ENCODE measurements around the gene GSAP. TPM values are rescaled to one million over a fixed set of nuclear protein-coding genes. Genes with fewer than 3 reads are reported as not detected.

The GSAP gene
- polyA plus RNA-seq, 1 donor from 2014 or later: 0.21 TPM

DNA sequence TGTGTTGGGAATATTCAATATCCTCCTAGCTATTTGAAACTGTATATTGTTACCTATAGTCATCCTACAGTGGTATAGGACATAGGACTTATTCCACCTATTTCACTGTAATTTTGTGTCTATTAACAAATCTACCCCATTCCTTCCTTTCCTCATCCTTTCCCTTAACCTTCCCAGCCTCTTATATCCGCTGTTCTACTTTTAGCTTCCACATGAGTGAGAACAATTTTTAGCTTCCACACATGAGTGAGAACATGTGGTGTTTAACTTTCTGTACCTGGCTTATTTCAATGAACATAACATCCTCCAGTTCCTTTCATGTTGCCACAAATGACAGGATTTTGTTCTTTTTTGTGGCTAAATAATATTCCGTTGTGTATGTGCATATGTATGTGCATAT, 120.6 kb downstream of the GSAP start:
- Histone ChIP-seq H3K4me3 (ENCODE audit: low read length) (no peak overlapping the region), H2AFZ (ENCODE audit: low read depth, low read length) (no peak overlapping the region), H3F3A (ENCODE audit: insufficient read depth, low read length, poor library complexity, severe bottlenecking) (no peaks in the 10 kb centered on the region), H3K79me2 (replicated peaks; ENCODE audit: insufficient read depth, low read length) (no peaks in the 10 kb centered on the region), H3K27ac (ENCODE audit: low read length) (no peak overlapping the region), H4K20me1 (ENCODE audit: insufficient read depth) (no peaks in the 10 kb centered on the region), H3K27me3 (ENCODE audit: insufficient read depth, low read depth, low read length) (no peaks in the 10 kb centered on the region), H3K9me2 (ENCODE audit: insufficient read depth, low read length) (no peaks in the 10 kb centered on the region), H3K36me3 (ENCODE audit: insufficient read depth, low read length) (no peaks in the 10 kb centered on the region), H3K9me3 (ENCODE audit: low read length) (no peaks in the 10 kb centered on the region), H3K4me2 (ENCODE audit: low read length) (no peak overlapping the region), H3K9ac (ENCODE audit: low read length) (no peak overlapping the region)
- no peak for TF ChIP-seq REST (IDR thresholded peaks at IDR 0.05; ENCODE audit: borderline replicate concordance)
- TF ChIP-seq RAD21 (conservative IDR thresholded peaks at IDR 0.05): no peak

GRCh38 chr7:77293046-77293445, 123.1 kb downstream of the GSAP start:
- H3K9me2 ChIP-seq (ENCODE audit: insufficient read depth, low read length): no peaks in the 10 kb centered on the region
- no peaks in the 10 kb centered on the region for H4K20me1 ChIP-seq (ENCODE audit: insufficient read depth)
- no peak overlapping the region for H3K9ac ChIP-seq (ENCODE audit: low read length)
- H3K27ac ChIP-seq (ENCODE audit: low read length): no peak overlapping the region
- no peaks in the 10 kb centered on the region for H3K27me3 ChIP-seq (ENCODE audit: insufficient read depth, low read depth, low read length)
- H2AFZ ChIP-seq (ENCODE audit: low read depth, low read length): no peak overlapping the region
- no peaks in the 10 kb centered on the region for H3K36me3 ChIP-seq (ENCODE audit: insufficient read depth, low read length)
- H3K9me3 ChIP-seq (ENCODE audit: low read length): no peaks in the 10 kb centered on the region
- no peaks in the 10 kb centered on the region for H3K79me2 ChIP-seq (replicated peaks; ENCODE audit: insufficient read depth, low read length)
- H3K4me2 ChIP-seq (ENCODE audit: low read length): no peak overlapping the region
- no peaks in the 10 kb centered on the region for H3F3A ChIP-seq (ENCODE audit: insufficient read depth, low read length, poor library complexity, severe bottlenecking)
- TF ChIP-seq RAD21 (conservative IDR thresholded peaks at IDR 0.05) (no peak), TAF1 (IDR thresholded peaks at IDR 0.05; ENCODE audit: low read depth) (no peak), REST (IDR thresholded peaks at IDR 0.05; ENCODE audit: borderline replicate concordance) (no peak), CTCF (IDR thresholded peaks at IDR 0.05; ENCODE audit: poor library complexity, severe bottlenecking) (no peak), SMC3 (conservative IDR thresholded peaks at IDR 0.05; ENCODE audit: poor library complexity) (no peak), EZH2 (IDR thresholded peaks at IDR 0.05; ENCODE audit: borderline replicate concordance, insufficient read depth, low read length, poor library complexity, severe bottlenecking) (no peak), POLR2AphosphoS5 (IDR thresholded peaks at IDR 0.05) (no peak), EP300 (conservative IDR thresholded peaks at IDR 0.05; ENCODE audit: poor library complexity, severe bottlenecking) (no peak), MXI1 (conservative IDR thresholded peaks at IDR 0.05; ENCODE audit: poor library complexity, severe bottlenecking) (no peak)
- H3K4me3 ChIP-seq (ENCODE audit: low read length): no peak overlapping the region
